CD4-positive, CD25-positive, alpha-beta regulatory T cell (primary cell): ENCODE measurements around the gene SEC31B. TPM values are rescaled to one million over a fixed set of nuclear protein-coding genes. Genes with fewer than 3 reads are reported as not detected.

Source experiments
- ATAC-seq, 2 donors: fragments of 150-1000 bp; cut with Tn5 transposase; one replicate each; pipeline ENCODE4 v1.10.0; 2021; ENCODE audit warnings: low read depth in 2 of 2, moderate number of reproducible peaks in 2 of 2, moderate library complexity in 1 of 2
- DNase-seq, 3 donors: peaks; one replicate each; pipeline versions ENCODE4 v3.0.0 to v3.0.0-alpha.2; 2012 to 2022; ENCODE audit warnings: mixed read lengths in 1 of 3
- H3K27ac ChIP-seq: one replicate; pipeline ENCODE4 v1.7.0; 2013; ENCODE audit warnings: mild to moderate bottlenecking, low read length; ENCODE audit not compliant: insufficient read depth, poor library complexity, severe bottlenecking
- H3K27me3 ChIP-seq: one replicate; pipeline ENCODE4 v1.7.0; 2013; ENCODE audit warnings: low read length; ENCODE audit not compliant: control insufficient read depth, insufficient read depth
- H3K36me3 ChIP-seq: one replicate; pipeline ENCODE4 v1.7.0; 2013; ENCODE audit warnings: mild to moderate bottlenecking, low read length, moderate library complexity; ENCODE audit not compliant: control insufficient read depth, insufficient read depth
- H3K4me1 ChIP-seq: 2 replicates; pipeline ENCODE4 v1.7.0; 2013; ENCODE audit warnings: mild to moderate bottlenecking, low read length; ENCODE audit not compliant: insufficient read depth, control insufficient read depth, poor library complexity, severe bottlenecking
- H3K4me3 ChIP-seq: one replicate; pipeline ENCODE4 v1.7.0; 2013; ENCODE audit warnings: low read depth, mild to moderate bottlenecking, low read length, moderate library complexity
- H3K9me3 ChIP-seq, 2 experiments: 1 replicate in 1 of 2; 2 replicates in 1 of 2; pipeline ENCODE4 v1.7.0; 2013; ENCODE audit warnings: low read length in 2 of 2, mild to moderate bottlenecking in 1 of 2, moderate library complexity in 1 of 2; ENCODE audit not compliant: control insufficient read depth in 2 of 2
- H3K27ac Mint-ChIP-seq, 3 donors: one replicate each; pipeline ENCODE4 v1.8.0; 2020 to 2022; ENCODE audit warnings: mild to moderate bottlenecking in 3 of 3, mixed read lengths in 3 of 3, moderate library complexity in 2 of 3
- H3K27me3 Mint-ChIP-seq: one replicate; pipeline ENCODE4 v1.8.0; 2022; ENCODE audit warnings: mild to moderate bottlenecking, mixed read lengths
- H3K36me3 Mint-ChIP-seq: one replicate; pipeline ENCODE4 v1.8.0; 2020; ENCODE audit warnings: mixed read lengths
- H3K4me1 Mint-ChIP-seq, 4 donors: one replicate each; pipeline ENCODE4 v1.8.0; 2020 to 2022; ENCODE audit warnings: mixed read lengths in 4 of 4, mild to moderate bottlenecking in 1 of 4
- H3K4me3 Mint-ChIP-seq, 4 donors: one replicate each; pipeline ENCODE4 v1.8.0; 2020 to 2022; ENCODE audit warnings: mild to moderate bottlenecking in 4 of 4, mixed read lengths in 4 of 4, moderate library complexity in 3 of 4
- H3K9me3 Mint-ChIP-seq, 7 donors: one replicate each; pipeline ENCODE4 v1.8.0; 2020 to 2022; ENCODE audit warnings: mixed read lengths in 7 of 7, mild to moderate bottlenecking in 3 of 7, moderate library complexity in 2 of 7
- polyA plus RNA-seq, 4 donors: library from polyadenylated mRNA; unstranded; fragments of 300-500 nt; fragmentation: Illumina TruSeq; gene quantifications; one replicate each; pipeline ENCODE4 v1.2.3, GENCODE V29; 2021
- total RNA-seq: library from RNA; stranded (reverse); gene quantifications from one replicate; pipeline ENCODE4 v1.2.3, GENCODE V29; 2022

Gene SEC31B
- total and polyA plus RNA-seq, 5 donors from 2014 or later, result 1.2 to 73.3 (median 2.9) TPM

- Histone ChIP-seq H3K9me3 (no peaks in the 10 kb centered on the region), H3K4me1 (peaks cover 29% of the 10 kb centered on the region), H3K4me3 (peak overlapping the region; percentile 97), H3K27me3 (no peaks in the 10 kb centered on the region), H3K27ac (peak overlapping the region; percentile 77), H3K36me3 (peaks cover 41% of the 10 kb centered on the region)
- H3K9me3 Mint-ChIP-seq, result no peaks in the 10 kb centered on the region
- H3K36me3 Mint-ChIP-seq, result peaks cover 26% of the 10 kb centered on the region
- peak; percentile 10 to 59 (median 22) for DNase-seq
- peak overlapping the region; percentile 96 to 100 (median 99) for H3K4me3 Mint-ChIP-seq
- H3K27ac Mint-ChIP-seq, result peak overlapping the region; percentile 90 to 100 (median 100)
- peaks cover 15 to 53% (median 41%) of the 10 kb centered on the region in 4 donors for H3K4me1 Mint-ChIP-seq
- peak; percentile 35 to 47 for ATAC-seq
- no peaks in the 10 kb centered on the region for H3K27me3 Mint-ChIP-seq
Observed at GRCh38 chr10:100528123-100528886, 8.6 kb upstream of the SEC31B start.

- no peak overlapping the region for H3K27ac Mint-ChIP-seq
- Histone ChIP-seq H3K36me3 (peaks cover 47% of the 10 kb centered on the region), H3K4me3 (no peak overlapping the region), H3K27ac (no peak overlapping the region), H3K9me3 (no peaks in the 10 kb centered on the region), H3K4me1 (peaks cover 23% of the 10 kb centered on the region), H3K27me3 (no peaks in the 10 kb centered on the region)
- peak overlapping the region in 1 of 4 donors; percentile 64 for H3K4me3 Mint-ChIP-seq
- H3K4me1 Mint-ChIP-seq, result peaks cover 10 to 47% (median 34%) of the 10 kb centered on the region in 4 donors
- H3K27me3 Mint-ChIP-seq, result no peaks in the 10 kb centered on the region
- peaks cover 25% of the 10 kb centered on the region for H3K36me3 Mint-ChIP-seq
- no peaks in the 10 kb centered on the region for H3K9me3 Mint-ChIP-seq
- ATAC-seq, result no peak
- no peak for DNase-seq
Observed at GRCh38 chr10:100524638-100525037, 5.0 kb upstream of the SEC31B start.

- H3K36me3 Mint-ChIP-seq, result peaks cover 23% of the 10 kb centered on the region
Observed at GRCh38 chr10:100524206-100524605, 4.5 kb upstream of the SEC31B start.

GRCh38 chr10:100522945-100523344 lies 3.3 kb upstream of the SEC31B start:
- no peaks in the 10 kb centered on the region for H3K9me3 ChIP-seq
- no peaks in the 10 kb centered on the region for H3K9me3 Mint-ChIP-seq
- no peak overlapping the region for H3K27ac ChIP-seq
- H3K36me3 ChIP-seq, result peaks cover 47% of the 10 kb centered on the region
- DNase-seq (no peak), ATAC-seq (no peak)
- peak overlapping the region in 1 of 4 donors; percentile 12 for H3K4me3 Mint-ChIP-seq
- peaks cover 8 to 42% (median 31%) of the 10 kb centered on the region in 4 donors for H3K4me1 Mint-ChIP-seq
- H3K4me3 ChIP-seq, result no peak overlapping the region
- no peak overlapping the region for H3K27ac Mint-ChIP-seq
- H3K36me3 Mint-ChIP-seq, result peaks cover 23% of the 10 kb centered on the region
- no peaks in the 10 kb centered on the region for H3K27me3 ChIP-seq
- H3K4me1 ChIP-seq, result peaks cover 10% of the 10 kb centered on the region
- H3K27me3 Mint-ChIP-seq, result no peaks in the 10 kb centered on the region

More at GRCh38 chr10:100524206-100524605, 4.5 kb upstream of the SEC31B start:
- Histone ChIP-seq H3K4me3 (no peak overlapping the region), H3K27ac (no peak overlapping the region), H3K36me3 (peaks cover 47% of the 10 kb centered on the region), H3K4me1 (peaks cover 22% of the 10 kb centered on the region), H3K27me3 (no peaks in the 10 kb centered on the region), H3K9me3 (no peaks in the 10 kb centered on the region)
- DNase-seq (no peak), ATAC-seq (no peak)
- Mint-ChIP-seq H3K9me3 (no peaks in the 10 kb centered on the region), H3K4me3 (no peak overlapping the region), H3K4me1 (peaks cover 10 to 44% (median 32%) of the 10 kb centered on the region in 4 donors), H3K27ac (peak overlapping the region in 1 of 3 donors; percentile 81), H3K27me3 (no peaks in the 10 kb centered on the region)

GRCh38 chr10:100522107-100522801 lies 2.6 kb upstream of the SEC31B start:
- H3K27me3 Mint-ChIP-seq, result no peaks in the 10 kb centered on the region
- H3K4me3 Mint-ChIP-seq, result no peak overlapping the region
- no peaks in the 10 kb centered on the region for H3K9me3 ChIP-seq
- peaks cover 8 to 43% (median 29%) of the 10 kb centered on the region in 4 donors for H3K4me1 Mint-ChIP-seq
- H3K36me3 ChIP-seq, result peaks cover 43% of the 10 kb centered on the region
- ATAC-seq, result no peak
- H3K27me3 ChIP-seq, result no peaks in the 10 kb centered on the region
- H3K4me3 ChIP-seq, result no peak overlapping the region
- no peak for DNase-seq
- peaks cover 28% of the 10 kb centered on the region for H3K36me3 Mint-ChIP-seq
- no peak overlapping the region for H3K27ac ChIP-seq
- H3K4me1 ChIP-seq, result peaks cover 3% of the 10 kb centered on the region
- no peaks in the 10 kb centered on the region for H3K9me3 Mint-ChIP-seq
- peak overlapping the region in 2 of 3 donors; percentile 2 to 39 for H3K27ac Mint-ChIP-seq

GRCh38 chr10:100520811-100521210 lies 1.1 kb upstream of the SEC31B start:
- H3K4me3 ChIP-seq, result no peak overlapping the region
- no peak overlapping the region for H3K4me3 Mint-ChIP-seq
- no peaks in the 10 kb centered on the region for H3K9me3 ChIP-seq
- ATAC-seq (no peak), DNase-seq (no peak)
- no peaks in the 10 kb centered on the region for H3K4me1 ChIP-seq
- peaks cover 12 to 38% (median 24%) of the 10 kb centered on the region in 4 donors for H3K4me1 Mint-ChIP-seq
- H3K36me3 ChIP-seq, result peaks cover 29% of the 10 kb centered on the region
- H3K27me3 ChIP-seq, result no peaks in the 10 kb centered on the region
- H3K27ac Mint-ChIP-seq, result no peak overlapping the region
- H3K36me3 Mint-ChIP-seq, result peaks cover 25% of the 10 kb centered on the region
- no peaks in the 10 kb centered on the region for H3K27me3 Mint-ChIP-seq
- no peak overlapping the region for H3K27ac ChIP-seq
- no peaks in the 10 kb centered on the region for H3K9me3 Mint-ChIP-seq

- DNase-seq, result peak; percentile 40 to 77 (median 60)
- no peaks in the 10 kb centered on the region for H3K4me1 ChIP-seq
- H3K36me3 Mint-ChIP-seq, result peaks cover 24% of the 10 kb centered on the region
- no peak overlapping the region for H3K4me3 Mint-ChIP-seq
- H3K4me1 Mint-ChIP-seq, result peaks cover 8 to 33% (median 22%) of the 10 kb centered on the region in 4 donors
- ATAC-seq, result peak; percentile 56 to 71
- H3K4me3 ChIP-seq, result no peak overlapping the region
- H3K9me3 ChIP-seq, result no peaks in the 10 kb centered on the region
- no peak overlapping the region for H3K27ac ChIP-seq
- H3K27me3 ChIP-seq, result no peaks in the 10 kb centered on the region
- H3K36me3 ChIP-seq, result peaks cover 18% of the 10 kb centered on the region
- H3K27me3 Mint-ChIP-seq, result no peaks in the 10 kb centered on the region
- peak overlapping the region; percentile 44 to 72 (median 45) for H3K27ac Mint-ChIP-seq
- H3K9me3 Mint-ChIP-seq, result no peaks in the 10 kb centered on the region
Observed at GRCh38 chr10:100518761-100519241, 860 bp downstream of the SEC31B start.
